ENCODE measurements around the gene SFMBT2. TPM values are rescaled to one million over a fixed set of nuclear protein-coding genes. Genes with fewer than 3 reads are reported as not detected.
A peak's percentile ranks its signal among the peaks of the same experiment; 100 is the strongest.

The SFMBT2 gene
- polyA plus RNA-seq, 3 donors, result 7.0 to 7.9 (median 7.9) TPM

DNA sequence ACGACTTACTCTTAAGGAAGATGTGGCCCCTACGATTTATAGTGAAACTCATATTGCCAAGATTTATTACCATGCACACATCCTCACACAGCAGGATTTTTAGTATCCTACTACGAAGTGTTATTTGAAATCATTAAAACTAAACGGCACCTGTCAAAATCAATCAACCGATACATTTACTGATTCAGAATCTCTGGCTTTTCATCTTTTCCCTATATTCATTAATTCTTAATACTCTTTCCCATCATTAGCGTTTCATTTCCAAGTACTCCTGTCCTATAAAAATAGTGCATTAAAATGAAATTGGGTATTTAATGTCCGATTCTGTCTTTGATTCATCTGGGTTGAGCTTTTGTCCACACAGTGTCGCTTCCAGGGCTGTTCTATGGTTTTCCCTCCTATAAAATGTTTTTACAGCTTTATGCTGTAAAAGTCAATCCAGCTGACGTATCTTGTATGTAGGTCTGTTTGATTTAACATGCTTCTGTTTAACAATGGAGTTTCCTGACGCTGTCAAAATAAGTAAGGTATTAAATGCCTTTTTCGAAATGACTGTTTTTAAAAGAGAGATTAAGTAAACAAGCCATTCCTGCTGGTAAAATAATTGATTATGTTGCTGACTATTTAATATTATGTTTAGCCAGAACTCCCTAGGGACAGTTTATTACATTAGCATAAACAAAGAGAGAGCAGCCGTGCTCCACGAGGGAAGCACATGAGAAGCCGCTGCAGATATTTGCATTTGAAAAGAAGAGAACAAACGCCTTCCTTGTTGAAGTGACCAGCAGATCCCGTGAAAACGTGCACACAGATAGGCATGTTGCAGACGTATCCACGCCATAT lies 22.3 kb upstream of the SFMBT2 start:
- peak in 1 of 11 donors; percentile 54 for DNase-seq (ENCODE audit: extremely low read depth in 1 of 11, low read depth in 9 of 11, low spot score in 4 of 11)

DNA sequence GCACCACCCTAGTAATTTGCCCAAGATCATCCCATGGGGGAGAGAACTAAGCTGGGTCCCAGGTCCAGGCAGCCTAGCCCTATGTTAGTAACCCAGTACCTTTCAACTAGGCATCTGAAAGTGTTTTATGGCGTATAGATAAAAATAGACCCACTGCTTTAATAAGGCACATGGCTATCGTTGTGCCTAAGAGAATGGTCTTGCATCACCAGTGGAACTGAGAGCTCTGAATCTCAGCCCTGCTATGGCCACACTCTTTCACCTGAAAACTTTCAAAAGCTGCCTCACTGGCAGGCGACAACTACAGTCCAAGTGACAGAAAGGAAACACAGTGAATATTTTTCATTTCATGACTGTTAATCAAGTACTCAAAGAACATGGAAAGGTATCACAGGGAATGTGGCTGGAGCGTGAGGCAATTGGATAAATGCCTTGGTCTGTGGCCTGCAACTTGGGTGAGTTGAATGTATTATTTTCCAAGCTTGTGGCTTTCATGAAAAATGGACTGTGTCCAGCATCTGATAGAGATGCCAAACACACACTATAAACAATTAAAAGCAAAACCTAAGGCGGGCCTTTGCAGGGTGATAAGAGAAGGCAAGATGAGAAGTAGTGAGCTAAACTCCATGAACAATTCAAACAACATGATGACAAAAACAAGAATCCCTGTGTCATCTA lies 18.0 kb upstream of the SFMBT2 start:
- no peak for DNase-seq (ENCODE audit: extremely low read depth in 1 of 11, low read depth in 9 of 11, low spot score in 4 of 11)

DNA sequence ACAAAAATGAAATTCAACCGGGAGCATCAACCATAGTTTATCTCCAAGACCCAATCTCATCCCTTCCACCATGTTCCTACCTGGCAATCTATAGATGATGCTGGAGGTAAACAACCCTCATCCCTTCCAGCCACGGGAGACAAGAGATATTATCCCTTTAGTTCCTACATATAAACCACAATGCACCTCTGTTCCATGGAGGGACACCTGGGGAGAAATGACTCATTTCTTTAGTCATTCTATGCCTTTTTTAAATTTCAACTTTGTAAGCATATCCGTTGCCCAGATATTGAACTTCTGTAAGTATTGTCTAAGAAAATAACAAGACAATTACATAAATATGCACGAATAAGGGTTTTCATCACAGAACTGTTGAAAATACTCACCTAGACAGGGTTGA lies 15.5 kb upstream of the SFMBT2 start:
- DNase-seq (ENCODE audit: extremely low read depth in 1 of 11, low read depth in 9 of 11, low spot score in 4 of 11), result no peak

DNA sequence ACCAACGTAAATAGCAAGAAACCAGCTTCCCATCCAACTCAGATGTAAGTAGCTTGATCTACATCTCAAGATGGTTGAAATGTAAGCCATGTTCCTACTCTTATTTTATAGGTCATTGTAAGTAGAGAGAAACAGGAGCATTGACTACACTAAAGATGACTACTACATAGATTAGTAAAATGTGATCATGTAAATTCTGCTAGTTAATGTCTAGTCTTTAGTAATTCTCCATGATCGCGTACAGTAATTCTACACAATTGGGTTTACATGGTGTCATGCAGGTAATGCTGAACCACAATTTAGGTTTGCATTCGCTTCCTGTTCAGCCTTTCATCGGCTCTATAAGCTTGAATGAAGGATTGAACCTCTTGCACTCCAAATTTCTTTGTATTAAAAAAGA lies 14.9 kb upstream of the SFMBT2 start:
- DNase-seq (ENCODE audit: extremely low read depth in 1 of 11, low read depth in 9 of 11, low spot score in 4 of 11), result no peak

GRCh38 chr10:7424919-7425318 lies 14.1 kb upstream of the SFMBT2 start:
- no peak for DNase-seq (ENCODE audit: extremely low read depth in 1 of 11, low read depth in 9 of 11, low spot score in 4 of 11)

DNA sequence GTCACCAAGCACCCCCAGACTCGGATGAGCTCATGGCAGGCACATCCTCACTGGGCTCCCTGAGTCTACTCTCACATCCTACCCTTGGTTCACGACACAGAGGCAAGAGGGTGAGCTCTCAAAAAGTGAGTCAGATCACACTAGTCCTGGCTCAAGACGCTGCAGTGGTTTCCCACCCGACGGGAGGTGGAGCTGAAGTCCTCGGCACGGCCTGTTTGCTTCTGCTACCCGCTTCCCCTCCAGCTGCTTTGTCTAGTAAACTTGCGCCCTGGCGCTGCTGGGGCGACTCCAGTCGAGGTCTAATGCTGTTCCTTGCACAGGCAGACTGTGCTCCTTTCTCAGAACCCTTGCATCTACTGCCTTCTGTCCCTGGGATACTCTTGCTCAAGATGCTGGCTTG lies 13.5 kb upstream of the SFMBT2 start:
- DNase-seq (ENCODE audit: extremely low read depth in 1 of 11, low read depth in 9 of 11, low spot score in 4 of 11), result no peak

DNA sequence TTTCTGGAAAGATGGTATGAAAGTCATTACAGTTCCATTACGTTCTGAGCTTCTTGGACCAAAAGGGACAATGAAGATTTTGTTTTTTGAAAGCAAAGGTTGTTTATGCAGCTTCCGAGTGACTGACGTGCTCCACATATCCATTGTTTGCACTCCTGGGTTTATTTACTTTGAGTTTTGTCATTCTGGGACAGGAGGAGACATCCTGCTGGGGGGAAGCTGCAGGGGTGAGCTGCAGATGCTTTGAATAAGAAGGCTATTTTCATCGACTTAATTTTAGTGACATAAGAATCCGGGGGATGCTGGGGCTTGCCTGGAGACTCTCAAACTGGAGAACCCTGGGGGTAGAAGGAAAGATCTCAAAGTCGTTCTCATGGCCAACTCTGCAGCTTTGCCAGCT lies 12.7 kb upstream of the SFMBT2 start:
- DNase-seq (ENCODE audit: extremely low read depth in 1 of 11, low read depth in 9 of 11, low spot score in 4 of 11), result no peak

DNA sequence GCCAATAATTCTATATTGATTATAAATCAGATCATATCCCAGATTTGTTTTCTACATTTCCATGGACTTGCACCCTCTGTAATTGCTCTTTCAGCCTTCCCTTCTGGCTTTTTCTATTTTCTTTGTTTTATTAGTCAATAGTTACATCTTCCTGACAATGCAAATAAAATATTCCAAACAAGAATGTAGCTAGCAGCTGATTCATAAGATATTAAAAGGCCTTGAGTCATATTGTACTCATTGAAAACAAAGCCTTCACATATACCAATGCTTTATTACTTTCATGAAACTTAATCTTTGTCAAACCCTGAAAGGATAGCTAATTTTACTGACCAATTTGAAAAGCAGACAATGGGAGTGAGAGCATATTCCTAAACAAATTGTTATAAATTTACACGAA lies 10.7 kb upstream of the SFMBT2 start:
- DNase-seq (ENCODE audit: extremely low read depth in 1 of 11, low read depth in 9 of 11, low spot score in 4 of 11), result no peak

GRCh38 chr10:7419998-7420397 lies 9.2 kb upstream of the SFMBT2 start:
- DNase-seq (ENCODE audit: extremely low read depth in 1 of 11, low read depth in 9 of 11, low spot score in 4 of 11), result no peak

GRCh38 chr10:7417807-7418206 lies 7.0 kb upstream of the SFMBT2 start:
- DNase-seq (ENCODE audit: extremely low read depth in 1 of 11, low read depth in 9 of 11, low spot score in 4 of 11), result no peak

- peak in 1 of 11 donors; percentile 45 for DNase-seq (ENCODE audit: extremely low read depth in 1 of 11, low read depth in 9 of 11, low spot score in 4 of 11)
Measured at GRCh38 chr10:7417103-7417623, 6.3 kb upstream of the SFMBT2 start.

GRCh38 chr10:7414766-7415165 lies 3.9 kb upstream of the SFMBT2 start:
- no peak for DNase-seq (ENCODE audit: extremely low read depth in 1 of 11, low read depth in 9 of 11, low spot score in 4 of 11)

DNA sequence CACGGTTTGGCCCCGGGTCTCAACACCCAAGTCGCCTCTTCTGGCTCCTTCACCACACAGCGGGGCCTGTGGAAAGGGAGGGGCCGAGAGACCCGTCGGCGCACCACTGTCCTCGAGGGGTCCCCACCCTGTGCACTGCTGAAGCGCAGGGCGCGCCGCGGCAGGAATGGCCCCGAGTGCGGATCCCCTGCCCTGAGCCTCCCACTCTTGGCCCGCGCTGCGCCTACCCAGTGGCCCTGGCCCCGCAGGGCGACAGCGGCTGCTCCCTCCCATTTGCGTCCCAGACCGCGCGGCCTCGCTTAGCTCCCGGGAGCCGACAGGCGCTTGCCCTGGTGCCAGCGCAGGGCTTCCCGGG lies 2.1 kb upstream of the SFMBT2 start:
- DNase-seq (ENCODE audit: extremely low read depth in 1 of 11, low read depth in 9 of 11, low spot score in 4 of 11), result no peak

- peak in 2 of 11 donors; percentile 44 to 51 for DNase-seq (ENCODE audit: extremely low read depth in 1 of 11, low read depth in 9 of 11, low spot score in 4 of 11)
Measured at GRCh38 chr10:7412237-7412927, 1.5 kb upstream of the SFMBT2 start.

- no peak for DNase-seq (ENCODE audit: extremely low read depth in 1 of 11, low read depth in 9 of 11, low spot score in 4 of 11)
Measured at GRCh38 chr10:7411671-7412128, 866 bp upstream of the SFMBT2 start.

- DNase-seq (ENCODE audit: extremely low read depth in 1 of 11, low read depth in 9 of 11, low spot score in 4 of 11), result no peak
Measured at GRCh38 chr10:7410301-7410861, 453 bp downstream of the SFMBT2 start.

GRCh38 chr10:7409732-7410168 lies 1.1 kb downstream of the SFMBT2 start:
- no peak for DNase-seq (ENCODE audit: extremely low read depth in 1 of 11, low read depth in 9 of 11, low spot score in 4 of 11)

- no peak for DNase-seq (ENCODE audit: extremely low read depth in 1 of 11, low read depth in 9 of 11, low spot score in 4 of 11)
Measured at GRCh38 chr10:7409045-7409731, 1.6 kb downstream of the SFMBT2 start.
